HepG2 (cell line): Measurements from ENCODE around the gene MPO. TPM values are rescaled to one million over a fixed set of nuclear protein-coding genes. Genes with fewer than 3 reads are reported as not detected.
A peak's percentile ranks its signal among the peaks of the same experiment; 100 is the strongest.

Experiments
- CHD4 ChIP-seq: fragments of 200-600 bp; sonication (generic); IDR thresholded peaks from 2 replicates; pipeline ENCODE4 v1.7.0; 2017; ENCODE audit warnings: mild to moderate bottlenecking, low read length, borderline replicate concordance
- FIP1L1 ChIP-seq: fragments of 200-400 bp; formaldehyde crosslinking; IDR thresholded peaks from 2 replicates; pipeline ENCODE4 v1.6.1; 2018; ENCODE audit warnings: low read depth, mild to moderate bottlenecking, low read length, moderate library complexity, borderline replicate concordance; ENCODE audit not compliant: insufficient read depth
- HINFP ChIP-seq: sonication (generic); formaldehyde crosslinking; IDR thresholded peaks from 2 replicates; pipeline ENCODE4 v1.4.0; 2020; ENCODE audit warnings: low read depth, mild to moderate bottlenecking, missing genetic modification reagents
- HNF4G ChIP-seq, 2 experiments: sonication (generic) in 1 of 2; formaldehyde crosslinking in 1 of 2; IDR thresholded peaks; 2 replicates each; pipeline versions ENCODE4 v1.4.0 to v1.6.1; 2011 to 2020; ENCODE audit warnings: borderline replicate concordance in 2 of 2, low read depth in 2 of 2, mild to moderate bottlenecking in 2 of 2, low read length in 1 of 2, missing genetic modification reagents in 1 of 2, moderate library complexity in 1 of 2
- KDM5B ChIP-seq: sonication (generic); formaldehyde crosslinking; IDR thresholded peaks from 2 replicates; pipeline ENCODE4 v1.4.0; 2020; ENCODE audit warnings: missing genetic modification reagents, mild to moderate bottlenecking, borderline replicate concordance
- KMT2B ChIP-seq: IDR thresholded peaks from 2 replicates; pipeline ENCODE4 v1.6.1; 2016; ENCODE audit warnings: missing genetic modification reagents, missing compliant biosample characterization
- MATR3 ChIP-seq: sonication (generic); formaldehyde crosslinking; IDR thresholded peaks from 2 replicates; pipeline ENCODE4 v1.4.0; 2020; ENCODE audit warnings: missing genetic modification reagents
- MBNL3 ChIP-seq: fragments of 250-450 bp; sonication (Bioruptor Pico); conservative IDR thresholded peaks from 2 replicates; pipeline ENCODE4 v1.8.0; 2022; ENCODE audit warnings: mild to moderate bottlenecking, inconsistent platforms
- MYC ChIP-seq: sonication (generic); formaldehyde crosslinking; IDR thresholded peaks from 2 replicates; pipeline ENCODE4 v1.9.0; 2021; ENCODE audit warnings: missing genetic modification reagents, borderline replicate concordance
- NFIB ChIP-seq: sonication (generic); formaldehyde crosslinking; IDR thresholded peaks from 2 replicates; pipeline ENCODE4 v1.9.0; 2021; ENCODE audit warnings: missing genetic modification reagents, mild to moderate bottlenecking, borderline replicate concordance
- SATB2 ChIP-seq: sonication (generic); formaldehyde crosslinking; IDR thresholded peaks from 2 replicates; pipeline ENCODE4 v1.5.0; 2020; ENCODE audit warnings: missing genetic modification reagents
- ZHX2 ChIP-seq, 2 experiments: sonication (generic) in 1 of 2; formaldehyde crosslinking in 1 of 2; IDR thresholded peaks; 2 replicates each; pipeline versions ENCODE4 v1.6.1 to v1.9.0; 2014 to 2022; ENCODE audit warnings: antibody characterized with exemption in 1 of 2, borderline replicate concordance in 1 of 2, inconsistent platforms in 1 of 2, low read depth in 1 of 2, missing genetic modification reagents in 1 of 2
- ZNF232 ChIP-seq: sonication (generic); formaldehyde crosslinking; IDR thresholded peaks from 2 replicates; pipeline ENCODE4 v1.4.0; 2020; ENCODE audit warnings: missing genetic modification reagents, borderline replicate concordance
- ZNF260 ChIP-seq: sonication (generic); formaldehyde crosslinking; IDR thresholded peaks from 2 replicates; pipeline ENCODE4 v1.4.0; 2020; ENCODE audit warnings: missing genetic modification reagents, low read depth, mild to moderate bottlenecking, borderline replicate concordance
- ZNF296 ChIP-seq: sonication (generic); formaldehyde crosslinking; conservative IDR thresholded peaks from 2 replicates; pipeline ENCODE4 v1.5.0; 2020; ENCODE audit warnings: mild to moderate bottlenecking, missing genetic modification reagents
- ZNF333 ChIP-seq: sonication (generic); formaldehyde crosslinking; IDR thresholded peaks from 2 replicates; pipeline ENCODE4 v1.4.0; 2020; ENCODE audit warnings: mild to moderate bottlenecking, missing genetic modification reagents, borderline replicate concordance
- ZNF598 ChIP-seq: sonication (generic); formaldehyde crosslinking; IDR thresholded peaks from 2 replicates; pipeline ENCODE4 v1.5.1; 2020; ENCODE audit warnings: mild to moderate bottlenecking, missing genetic modification reagents, borderline replicate concordance
- ZSCAN9 ChIP-seq: IDR thresholded peaks from 2 replicates; pipeline ENCODE4 v1.6.1; 2016; ENCODE audit warnings: borderline replicate concordance
- polyA plus RNA-seq, 8 experiments: library from polyadenylated mRNA; depleted of rRNA in 3 of 8; stranded (reverse) in 7 of 8; unstranded in 1 of 8; fragments of >200 nt; fragmentation: Illumina TruSeq in 4 of 8; extraction: Trizol in 4 of 8; gene quantifications; 2 replicates each; pipeline versions ENCODE4 v1.2.1 to v1.2.3, GENCODE V29; 2011 to 2016; ENCODE audit warnings: low read depth in 4 of 8, missing spikeins in 1 of 8, mixed read lengths in 1 of 8; ENCODE audit not compliant: insufficient read depth in 1 of 8
- total RNA-seq, 5 experiments: library from RNA; depleted of rRNA; stranded (reverse); fragments of >200 nt; fragmentation: Illumina TruSeq; extraction: Trizol; gene quantifications; 2 replicates each; pipeline ENCODE4 v1.2.3, GENCODE V29; 2016; ENCODE audit warnings: low read depth in 1 of 5

Gene MPO
- total and polyA plus RNA-seq, 2 of the 13 experiments (the other 11 are each of a cell fraction or from before 2014, with no cell fraction given), result not detected

GRCh38 chr17:58249270-58250133, 31.2 kb downstream of the MPO start (continued):
- TF ChIP-seq HNF4G (IDR thresholded peaks at IDR 0.05; ENCODE audit: borderline replicate concordance, low read depth, low read length) (no peak), HNF4G (CRISPR knock-in tag; IDR thresholded peaks at IDR 0.05; ENCODE audit: borderline replicate concordance, low read depth) (no peak), KMT2B (CRISPR knock-in tag) (peak; percentile 57), CHD4 (no peak), MATR3 (CRISPR knock-in tag) (no peak), FIP1L1 (no peak), HINFP (CRISPR knock-in tag) (peak; percentile 48; the same call in 1 of the 2 replicates), ZSCAN9 (CRISPR knock-in tag) (peak; percentile 80; the same call in 1 of the 2 replicates), ZHX2 (IDR thresholded peaks at IDR 0.05; ENCODE audit: low read depth) (no peak), ZHX2 (CRISPR knock-in tag; IDR thresholded peaks at IDR 0.05; ENCODE audit: borderline replicate concordance) (peak; percentile 54; the same call in 1 of the 2 replicates), ZNF296 (peak; percentile 91), MBNL3 (no peak), NFIB (CRISPR knock-in tag) (0 out of 2 replicates have a peak, but pooled peaks have one; percentile 55), MYC (CRISPR knock-in tag) (peak; percentile 99), ZNF333 (CRISPR knock-in tag) (peak; percentile 69; the same call in 1 of the 2 replicates), ZNF260 (0 out of 2 replicates have a peak, but pooled peaks have one; percentile 39), KDM5B (CRISPR knock-in tag) (peak; percentile 98), SATB2 (CRISPR knock-in tag) (0 out of 2 replicates have a peak, but pooled peaks have one; percentile 79), ZNF232 (peak; percentile 92; the same call in 1 of the 2 replicates), ZNF598 (CRISPR knock-in tag) (0 out of 2 replicates have a peak, but pooled peaks have one; percentile 32)
